ENCODE results near the gene GRHL1. TPM values are rescaled to one million over a fixed set of nuclear protein-coding genes. Genes with fewer than 3 reads are reported as not detected.

GRHL1 gene
- total RNA-seq, 1 experiment from 2014 or later: 11.6 TPM

GRCh38 chr2:9982891-9983290 lies 31.4 kb downstream of the GRHL1 start:
- Histone ChIP-seq H3K9me3 (no peaks in the 10 kb centered on the region), H3K27me3 (replicated peaks; ENCODE audit: control insufficient read depth, insufficient read depth, low read length) (no peaks in the 10 kb centered on the region), H3K4me3 (ENCODE audit: low read depth, low read length) (no peak overlapping the region), H3K4me1 (no peaks in the 10 kb centered on the region), H3K36me3 (ENCODE audit: control insufficient read depth, insufficient read depth, low read length) (no peaks in the 10 kb centered on the region)
- Mint-ChIP-seq H3K36me3 (ENCODE audit: insufficient read depth, unreplicated experiment) (no peaks in the 10 kb centered on the region), H3K9me3 (ENCODE audit: unreplicated experiment) (no peaks in the 10 kb centered on the region), H3K27me3 (ENCODE audit: insufficient read depth, unreplicated experiment) (no peaks in the 10 kb centered on the region), H3K27ac (ENCODE audit: unreplicated experiment) (no peak overlapping the region), H3K4me1 (ENCODE audit: low read depth, unreplicated experiment) (no peaks in the 10 kb centered on the region), H3K4me3 (ENCODE audit: unreplicated experiment) (no peak overlapping the region)
- DNase-seq: no peak
- no TSS peak for BruUV-seq (replicated peaks)
- POLR2A ChIA-PET: no interaction called here
- CTCF ChIA-PET: no interaction called here
- intact Hi-C loops (cut with micrococcal nuclease; ENCODE audit: unreplicated experiment): no loop called here
- TF ChIP-seq CTCF (IDR thresholded peaks at IDR 0.05; ENCODE audit: insufficient read depth in 1 of 2, low read depth in 1 of 2, low read length in 1 of 2, severe bottlenecking in 1 of 2, unreplicated experiment in 1 of 2): no peak

GRCh38 chr2:9983401-9984216 lies 32.1 kb downstream of the GRHL1 start:
- DNase-seq: no peak
- Histone ChIP-seq H3K36me3 (ENCODE audit: control insufficient read depth, insufficient read depth, low read length) (no peaks in the 10 kb centered on the region), H3K4me1 (no peaks in the 10 kb centered on the region), H3K4me3 (ENCODE audit: low read depth, low read length) (no peak overlapping the region), H3K9me3 (no peaks in the 10 kb centered on the region), H3K27me3 (replicated peaks; ENCODE audit: control insufficient read depth, insufficient read depth, low read length) (no peaks in the 10 kb centered on the region)
- POLR2A ChIA-PET: interaction anchor here (1.0 to 1.1 kb wide), 2 partner anchors 60 to 146 kb away, joined by 4 read pairs; partner anchors contain the start of gene KLF11
- no peaks in the 10 kb centered on the region for H3K36me3 Mint-ChIP-seq (ENCODE audit: insufficient read depth, unreplicated experiment)
- no peak for TF ChIP-seq CTCF (IDR thresholded peaks at IDR 0.05; ENCODE audit: insufficient read depth in 1 of 2, low read depth in 1 of 2, low read length in 1 of 2, severe bottlenecking in 1 of 2, unreplicated experiment in 1 of 2)
- H3K9me3 Mint-ChIP-seq (ENCODE audit: unreplicated experiment): no peaks in the 10 kb centered on the region
- no peak overlapping the region for H3K4me3 Mint-ChIP-seq (ENCODE audit: unreplicated experiment)
- no peaks in the 10 kb centered on the region for H3K27me3 Mint-ChIP-seq (ENCODE audit: insufficient read depth, unreplicated experiment)
- no TSS peak for BruUV-seq (replicated peaks)
- intact Hi-C loops (cut with micrococcal nuclease; ENCODE audit: unreplicated experiment): loop anchor here (1.0 kb wide), 1 partner anchor 65 kb away; no protein-coding TSS in a partner anchor
- CTCF ChIA-PET: interaction anchor here (0.7 to 1.5 kb wide), 26 partner anchors 9 to 452 kb away, joined by 3 to 35 read pairs (median 4); partner anchors contain the start of gene TAF1B
- H3K4me1 Mint-ChIP-seq (ENCODE audit: low read depth, unreplicated experiment): no peaks in the 10 kb centered on the region
- no peak overlapping the region for H3K27ac Mint-ChIP-seq (ENCODE audit: unreplicated experiment)

- Mint-ChIP-seq H3K27ac (ENCODE audit: unreplicated experiment) (no peak overlapping the region), H3K9me3 (ENCODE audit: unreplicated experiment) (no peaks in the 10 kb centered on the region), H3K4me3 (ENCODE audit: unreplicated experiment) (no peak overlapping the region), H3K4me1 (ENCODE audit: low read depth, unreplicated experiment) (no peaks in the 10 kb centered on the region), H3K27me3 (ENCODE audit: insufficient read depth, unreplicated experiment) (no peaks in the 10 kb centered on the region), H3K36me3 (ENCODE audit: insufficient read depth, unreplicated experiment) (no peaks in the 10 kb centered on the region)
- ChIA-PET CTCF (interaction anchor here (0.6 to 1.6 kb wide), 32 partner anchors 9 to 451 kb away, joined by 3 to 35 read pairs (median 4); partner anchors contain the start of gene TAF1B), POLR2A (interaction anchor here (1.0 to 1.1 kb wide), 2 partner anchors 59 to 146 kb away, joined by 4 read pairs; partner anchors contain the start of gene KLF11)
- no TSS peak for BruUV-seq (replicated peaks)
- no peaks in the 10 kb centered on the region for H3K36me3 ChIP-seq (ENCODE audit: control insufficient read depth, insufficient read depth, low read length)
- H3K9me3 ChIP-seq: no peaks in the 10 kb centered on the region
- intact Hi-C loops (cut with micrococcal nuclease; ENCODE audit: unreplicated experiment): loop anchor here (1.0 kb wide), 1 partner anchor 64 kb away; no protein-coding TSS in a partner anchor
- H3K4me1 ChIP-seq: no peaks in the 10 kb centered on the region
- H3K27me3 ChIP-seq (replicated peaks; ENCODE audit: control insufficient read depth, insufficient read depth, low read length): no peaks in the 10 kb centered on the region
- no peak overlapping the region for H3K4me3 ChIP-seq (ENCODE audit: low read depth, low read length)
- peak; percentile 57 to 72 for TF ChIP-seq CTCF (IDR thresholded peaks at IDR 0.05; ENCODE audit: insufficient read depth in 1 of 2, low read depth in 1 of 2, low read length in 1 of 2, severe bottlenecking in 1 of 2, unreplicated experiment in 1 of 2)
- DNase-seq: peak in 1 of 2 experiments; percentile 57
Observed at GRCh38 chr2:9984217-9984739, 32.8 kb downstream of the GRHL1 start.

Measured in Caco-2 (cell line).